HCT116 (cell line): ENCODE measurements around the gene TTC23. TPM values are rescaled to one million over a fixed set of nuclear protein-coding genes. Genes with fewer than 3 reads are reported as not detected.

Experiments used
- ATAC-seq: fragments of 200-7000 bp; cut with Tn5 transposase; 2 replicates; pipeline ENCODE4 v1.9.1; 2020; ENCODE audit warnings: mild to moderate bottlenecking, moderate library complexity
- BruUV-seq: library from RNA; stranded (reverse); fragments of 400-500 nt; replicated peaks from 2 replicates; lab custom pipeline; 2021; lab: Mats Ljungman, UMichigan
- CTCF ChIA-PET: fragments of 300-600 bp; sonication (Branson Sonifier 250); formaldehyde crosslinking; loops from one replicate; lab custom pipeline; 2021; ENCODE audit warnings: antibody characterized with exemption; lab: Charles Lee
- POLR2A ChIA-PET: fragments of 300-600, 350-600 bp; sonication (Branson Sonifier 250); formaldehyde crosslinking; loops from one replicate; lab custom pipeline; 2021; ENCODE audit warnings: antibody characterized with exemption; lab: Charles Lee
- RAD21 ChIA-PET, 2 experiments: fragments of 300-600 bp; sonication (Branson Sonifier 250); formaldehyde crosslinking; loops; one replicate each; lab custom pipeline; 2023; ENCODE audit warnings: low total read pairs in 2 of 2; ENCODE audit not compliant: uncharacterized antibody in 2 of 2, unreplicated experiment in 2 of 2, low non-redundant PET in 1 of 2; lab: Charles Lee
- DNase-seq: peaks from one replicate; pipeline ENCODE4 v3.0.0-alpha.2; 2010; ENCODE audit warnings: low read depth, low spot score
- H2AFZ ChIP-seq: fragments of 200-600 bp; shearing (Covaris generic), sonication (generic); 2 replicates; pipeline ENCODE4 v1.6.1; 2017; ENCODE audit warnings: low read depth, mixed run types, mixed read lengths, antibody characterized with exemption, low read length; ENCODE audit not compliant: poor library complexity, severe bottlenecking
- H3K27ac ChIP-seq: 2 replicates; pipeline ENCODE4 v1.5.1; 2012; ENCODE audit warnings: low read depth, low read length
- H3K27me3 ChIP-seq: fragments of 200-600 bp; sonication (generic); 2 replicates; pipeline ENCODE4 v1.6.1; 2016; ENCODE audit warnings: mixed run types, low read length, mixed read lengths; ENCODE audit not compliant: insufficient read depth
- H3K36me3 ChIP-seq, 2 experiments: fragments of 200-500 bp in 1 of 2; fragments of 200-600 bp in 1 of 2; sonication (Bioruptor generic) in 1 of 2; sonication (generic) in 1 of 2; 2 replicates each; pipeline versions ENCODE4 v1.5.1 to v1.6.1; 2014 to 2016; ENCODE audit warnings: low read length in 2 of 2, inconsistent platforms in 1 of 2, mixed read lengths in 1 of 2, mixed run types in 1 of 2; ENCODE audit not compliant: insufficient read depth in 2 of 2, control insufficient read depth in 1 of 2
- H3K4me1 ChIP-seq, 2 experiments: fragments of 200-600 bp in 1 of 2; sonication (generic) in 1 of 2; 2 replicates each; pipeline versions ENCODE4 v1.5.1 to v1.6.1; 2012 to 2017; ENCODE audit warnings: low read length in 2 of 2, inconsistent platforms in 1 of 2, mild to moderate bottlenecking in 1 of 2, mixed read lengths in 1 of 2, mixed run types in 1 of 2, moderate library complexity in 1 of 2; ENCODE audit not compliant: insufficient read depth in 2 of 2, control insufficient read depth in 1 of 2
- H3K4me2 ChIP-seq: fragments of 200-600 bp; sonication (generic); 2 replicates; pipeline ENCODE4 v1.6.1; 2017; ENCODE audit warnings: mixed run types, low read length, mixed read lengths
- H3K4me3 ChIP-seq, 2 experiments: fragments of 200-600 bp in 1 of 2; sonication (generic) in 1 of 2; replicated peaks in 1 of 2; 2 replicates each; pipeline ENCODE4 v1.5.1; 2011 to 2016; ENCODE audit warnings: low read length in 2 of 2, control low read depth in 1 of 2, low read depth in 1 of 2, mild to moderate bottlenecking in 1 of 2, mixed read lengths in 1 of 2, mixed run types in 1 of 2
- H3K79me2 ChIP-seq: fragments of 200-600 bp; sonication (generic); 2 replicates; pipeline ENCODE4 v1.6.1; 2017; ENCODE audit warnings: mild to moderate bottlenecking, mixed run types, low read length, moderate library complexity, mixed read lengths; ENCODE audit not compliant: insufficient read depth
- H3K9ac ChIP-seq: fragments of 200-600 bp; sonication (generic); 2 replicates; pipeline ENCODE4 v1.6.1; 2016; ENCODE audit warnings: low read length, mixed read lengths
- H3K9me2 ChIP-seq: fragments of 200-600 bp; sonication (generic), shearing (Covaris generic); 2 replicates; pipeline ENCODE4 v1.6.1; 2017; ENCODE audit warnings: mixed run types, mild to moderate bottlenecking, moderate library complexity; ENCODE audit not compliant: insufficient read depth
- H3K9me3 ChIP-seq, 2 experiments: fragments of 200-500 bp in 1 of 2; fragments of 200-600 bp in 1 of 2; sonication (Bioruptor generic) in 1 of 2; sonication (generic) in 1 of 2; 2 replicates each; pipeline ENCODE4 v1.6.1; 2014 to 2017; ENCODE audit warnings: low read length in 2 of 2, mixed read lengths in 2 of 2, inconsistent platforms in 1 of 2, low read depth in 1 of 2, mild to moderate bottlenecking in 1 of 2, mixed run types in 1 of 2, moderate library complexity in 1 of 2; ENCODE audit not compliant: control insufficient read depth in 1 of 2, insufficient read depth in 1 of 2
- H4K20me1 ChIP-seq: fragments of 200-600 bp; sonication (generic), shearing (Covaris generic); 2 replicates; pipeline ENCODE4 v1.6.1; 2017; ENCODE audit warnings: mixed run types, mild to moderate bottlenecking, moderate library complexity; ENCODE audit not compliant: insufficient read depth
- CEBPB ChIP-seq: IDR thresholded peaks from 2 replicates; pipeline ENCODE4 v1.6.1; 2012; ENCODE audit warnings: low read depth
- EGR1 ChIP-seq: IDR thresholded peaks from 2 replicates; pipeline ENCODE4 v1.6.1; 2012; ENCODE audit warnings: low read depth
- FOSL1 ChIP-seq: IDR thresholded peaks from 2 replicates; pipeline ENCODE4 v1.6.1; 2012; ENCODE audit warnings: low read depth
- JUND ChIP-seq: IDR thresholded peaks from 2 replicates; pipeline ENCODE4 v1.6.1; 2012
- POLR2A ChIP-seq: IDR thresholded peaks from 2 replicates; pipeline ENCODE4 v1.7.0; 2011; ENCODE audit warnings: borderline replicate concordance; ENCODE audit not compliant: insufficient read depth, insufficient read length; ENCODE audit errors: extremely low read depth
- RAD21 ChIP-seq: IDR thresholded peaks from 2 replicates; pipeline ENCODE4 v1.6.1; 2012; ENCODE audit warnings: low read depth, mild to moderate bottlenecking
- SP1 ChIP-seq: IDR thresholded peaks from 2 replicates; pipeline ENCODE4 v1.6.1; 2012; ENCODE audit warnings: low read depth
- TCF7L2 ChIP-seq: IDR thresholded peaks from 2 replicates; pipeline ENCODE4 v1.7.0; 2011; ENCODE audit warnings: borderline replicate concordance, inconsistent platforms; ENCODE audit not compliant: insufficient read depth, insufficient read length; ENCODE audit errors: extremely low read depth
- ZFX ChIP-seq: fragments of 450-650 bp; IDR thresholded peaks from 2 replicates; pipeline ENCODE4 v1.6.1; 2017
- ZNF274 ChIP-seq: fragments of 200-500 bp; sonication (Bioruptor generic); IDR thresholded peaks from 2 replicates; pipeline ENCODE4 v1.6.1; 2014; ENCODE audit warnings: mild to moderate bottlenecking, low read depth, low read length, inconsistent platforms
- intact Hi-C: fragments of 100-400 bp; cut with micrococcal nuclease; formaldehyde crosslinking; loops from 2 replicates; pipeline ENCODE4 v1.10.0; 2022
- total RNA-seq: library from RNA; stranded (reverse); gene quantifications from one replicate; pipeline ENCODE4 v1.2.1, GENCODE V29; 2021; ENCODE audit not compliant: unreplicated experiment
- TF ChIP-seq, protein P1 (sequence below): IDR thresholded peaks from 2 replicates; pipeline ENCODE4 v1.6.1; 2012
- TF ChIP-seq, protein P2 (sequence below), 3 experiments: fragments of 200-600 bp in 1 of 3; sonication (generic) in 1 of 3; IDR thresholded peaks in 2 of 3; conservative IDR thresholded peaks in 1 of 3; 2 replicates each; pipeline ENCODE4 v1.5.1; 2012 to 2017; ENCODE audit warnings: low read depth in 2 of 3, low read length in 2 of 3, antibody characterized with exemption in 1 of 3, borderline replicate concordance in 1 of 3, control low read depth in 1 of 3, mild to moderate bottlenecking in 1 of 3, mixed read lengths in 1 of 3, mixed run types in 1 of 3, moderate library complexity in 1 of 3; ENCODE audit not compliant: insufficient read depth in 1 of 3

The TTC23 gene
- total RNA-seq, 1 experiment from 2014 or later, result 10.2 TPM

DNA sequence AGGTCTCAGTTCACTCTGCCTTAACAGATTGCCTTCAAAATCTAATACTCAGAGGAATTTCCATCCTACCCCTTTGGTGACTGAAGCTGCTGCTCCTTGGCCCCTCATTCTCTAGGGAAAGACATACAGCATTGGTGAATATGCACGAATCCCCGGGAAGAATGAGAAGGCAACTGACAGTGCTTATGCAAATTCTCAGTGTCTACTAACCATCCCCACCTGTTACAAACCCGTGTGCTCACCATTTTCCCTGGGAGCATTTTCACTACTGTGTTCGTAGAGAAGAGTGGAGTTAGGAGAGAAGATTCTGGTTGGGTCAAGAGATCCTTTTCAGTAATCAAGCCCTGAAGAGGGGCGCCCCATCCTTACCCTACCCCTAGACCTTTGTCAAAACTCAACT is 106.8 kb downstream of the TTC23 start:
- RAD21 ChIA-PET, result no interaction called here
- H2AFZ ChIP-seq, result no peak overlapping the region
- no peaks in the 10 kb centered on the region for H3K79me2 ChIP-seq
- no peak for ATAC-seq
- no peak for DNase-seq
- CTCF ChIA-PET, result no interaction called here
- H4K20me1 ChIP-seq, result no peaks in the 10 kb centered on the region
- H3K27ac ChIP-seq, result no peak overlapping the region
- BruUV-seq, result no TSS peak
- H3K9ac ChIP-seq, result no peak overlapping the region
- no peak overlapping the region for H3K4me2 ChIP-seq
- H3K27me3 ChIP-seq, result no peaks in the 10 kb centered on the region
- POLR2A ChIA-PET, result no interaction called here
- no peaks in the 10 kb centered on the region for H3K9me2 ChIP-seq
- intact Hi-C loops, result no loop called here
- TF ChIP-seq POLR2A (no peak), CEBPB (no peak), TCF7L2 (no peak), FOSL1 (no peak), RAD21 (no peak), ZFX (no peak), SP1 (no peak), ZNF274 (no peak), JUND (no peak), EGR1 (no peak)
- TF ChIP-seq, protein P1, sequence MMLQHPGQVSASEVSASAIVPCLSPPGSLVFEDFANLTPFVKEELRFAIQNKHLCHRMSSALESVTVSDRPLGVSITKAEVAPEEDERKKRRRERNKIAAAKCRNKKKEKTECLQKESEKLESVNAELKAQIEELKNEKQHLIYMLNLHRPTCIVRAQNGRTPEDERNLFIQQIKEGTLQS, result no peak
- TF ChIP-seq, protein P2, sequence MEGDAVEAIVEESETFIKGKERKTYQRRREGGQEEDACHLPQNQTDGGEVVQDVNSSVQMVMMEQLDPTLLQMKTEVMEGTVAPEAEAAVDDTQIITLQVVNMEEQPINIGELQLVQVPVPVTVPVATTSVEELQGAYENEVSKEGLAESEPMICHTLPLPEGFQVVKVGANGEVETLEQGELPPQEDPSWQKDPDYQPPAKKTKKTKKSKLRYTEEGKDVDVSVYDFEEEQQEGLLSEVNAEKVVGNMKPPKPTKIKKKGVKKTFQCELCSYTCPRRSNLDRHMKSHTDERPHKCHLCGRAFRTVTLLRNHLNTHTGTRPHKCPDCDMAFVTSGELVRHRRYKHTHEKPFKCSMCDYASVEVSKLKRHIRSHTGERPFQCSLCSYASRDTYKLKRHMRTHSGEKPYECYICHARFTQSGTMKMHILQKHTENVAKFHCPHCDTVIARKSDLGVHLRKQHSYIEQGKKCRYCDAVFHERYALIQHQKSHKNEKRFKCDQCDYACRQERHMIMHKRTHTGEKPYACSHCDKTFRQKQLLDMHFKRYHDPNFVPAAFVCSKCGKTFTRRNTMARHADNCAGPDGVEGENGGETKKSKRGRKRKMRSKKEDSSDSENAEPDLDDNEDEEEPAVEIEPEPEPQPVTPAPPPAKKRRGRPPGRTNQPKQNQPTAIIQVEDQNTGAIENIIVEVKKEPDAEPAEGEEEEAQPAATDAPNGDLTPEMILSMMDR (IDR thresholded peaks at IDR 0.05 in 2 of 3, conservative IDR thresholded peaks at IDR 0.05 in 1 of 3; ENCODE audit: borderline replicate concordance in 1 of 3, insufficient read depth in 1 of 3, low read depth in 2 of 3, low read length in 2 of 3), result no peak
- TF ChIP-seq, all 23 proteins: peak for 0
- Histone ChIP-seq H3K9me3 (no peaks in the 10 kb centered on the region), H3K4me1 (peaks cover 0 to 3% of the 10 kb centered on the region in 2 experiments; a peak in 1 of 4 replicates), H3K4me3 (no peak overlapping the region), H3K36me3 (no peaks in the 10 kb centered on the region)
